Keratinocyte (primary cell): ENCODE measurements around the gene LBP. TPM values are rescaled to one million over a fixed set of nuclear protein-coding genes. Genes with fewer than 3 reads are reported as not detected.

Source experiments
- DNase-seq: peaks from one replicate; pipeline ENCODE4 v3.0.0-alpha.2; 2011; ENCODE audit warnings: low read depth, missing footprints, low spot score
- FAIRE-seq: peaks from 2 replicates; lab custom pipeline; 2011; peaks lifted over from hg19 to GRCh38; lab: Jason Lieb, UNC
- H2AFZ ChIP-seq: 2 replicates; pipeline ENCODE4 v1.6.0; 2012; ENCODE audit warnings: low read length, control low read depth, inconsistent platforms; ENCODE audit not compliant: control insufficient read depth
- H3K27ac ChIP-seq: 2 replicates; pipeline ENCODE4 v1.5.1; 2011; ENCODE audit warnings: low read length; ENCODE audit not compliant: control insufficient read depth, insufficient read depth
- H3K27me3 ChIP-seq: 3 replicates; pipeline ENCODE4 v1.6.0; 2011; ENCODE audit warnings: low read length; ENCODE audit not compliant: control insufficient read depth, insufficient read depth; ENCODE audit errors: extremely low read depth
- H3K36me3 ChIP-seq, 2 experiments: 2 replicates in 1 of 2; 3 replicates in 1 of 2; pipeline ENCODE4 v1.5.1; 2011; ENCODE audit warnings: low read length in 2 of 2, mild to moderate bottlenecking in 1 of 2; ENCODE audit not compliant: control insufficient read depth in 2 of 2, insufficient read depth in 2 of 2; ENCODE audit errors: extremely low read depth in 1 of 2
- H3K4me1 ChIP-seq: 3 replicates; pipeline ENCODE4 v1.5.1; 2011; ENCODE audit warnings: low read length; ENCODE audit not compliant: control insufficient read depth, insufficient read depth; ENCODE audit errors: extremely low read depth
- H3K4me2 ChIP-seq: 3 replicates; pipeline ENCODE4 v1.6.0; 2011; ENCODE audit warnings: low read depth, low read length; ENCODE audit not compliant: control insufficient read depth, insufficient read depth; ENCODE audit errors: extremely low read depth
- H3K4me3 ChIP-seq, 3 experiments: fragments of 200-600 bp in 1 of 3; sonication (generic) in 1 of 3; 2 replicates in 2 of 3; 3 replicates in 1 of 3; pipeline ENCODE4 v1.5.1; 2011 to 2016; ENCODE audit warnings: low read length in 3 of 3, mild to moderate bottlenecking in 3 of 3, control low read depth in 2 of 3, inconsistent platforms in 1 of 3, low read depth in 1 of 3, mixed read lengths in 1 of 3, mixed run types in 1 of 3, moderate library complexity in 1 of 3; ENCODE audit not compliant: control insufficient read depth in 2 of 3, insufficient read depth in 2 of 3; ENCODE audit errors: extremely low read depth in 1 of 3
- H3K79me2 ChIP-seq: 2 replicates; pipeline ENCODE4 v1.6.0; 2012; ENCODE audit warnings: low read length; ENCODE audit not compliant: control insufficient read depth, insufficient read depth
- H3K9ac ChIP-seq: 3 replicates; pipeline ENCODE4 v1.6.0; 2011; ENCODE audit warnings: low read length; ENCODE audit not compliant: control insufficient read depth, insufficient read depth; ENCODE audit errors: extremely low read depth
- H3K9me1 ChIP-seq: 3 replicates; pipeline ENCODE4 v1.6.0; 2011; ENCODE audit warnings: low read length; ENCODE audit not compliant: control insufficient read depth, insufficient read depth; ENCODE audit errors: extremely low read depth
- H3K9me3 ChIP-seq: 2 replicates; pipeline ENCODE4 v1.5.1; 2012; ENCODE audit warnings: low read depth, low read length; ENCODE audit not compliant: control insufficient read depth
- H4K20me1 ChIP-seq: 3 replicates; pipeline ENCODE4 v1.6.0; 2011; ENCODE audit warnings: low read length; ENCODE audit not compliant: control insufficient read depth, insufficient read depth; ENCODE audit errors: extremely low read depth
- EZH2 ChIP-seq: IDR thresholded peaks from one replicate; pipeline ENCODE4 v1.6.1; 2012; ENCODE audit warnings: inconsistent platforms, mild to moderate bottlenecking, low read length, moderate library complexity
- dilution Hi-C: fragments of 300-500 bp; cut with MboI; formaldehyde crosslinking; loops from one replicate; pipeline ENCODE4 v1.7.0; 2020; ENCODE audit warnings: low sequenced_read_pairs; ENCODE audit not compliant: extremely low pct_ligation_motif_present
- polyA plus RNA-seq, 5 experiments: library from polyadenylated mRNA; depleted of rRNA in 3 of 5; stranded (reverse) in 3 of 5; stranded (forward) in 1 of 5; unstranded in 1 of 5; fragments of >200 nt; gene quantifications; 1 replicate in 1 of 5; 2 replicates in 3 of 5; 3 replicates in 1 of 5; pipeline versions ENCODE4 v1.2.1 to v1.2.3, GENCODE V29; 2011 to 2012; ENCODE audit warnings: missing spikeins in 2 of 5, low read depth in 1 of 5, low replicate concordance in 1 of 5
- TF ChIP-seq, protein P1 (sequence below), 3 experiments: IDR thresholded peaks in 1 of 3; conservative IDR thresholded peaks in 1 of 3; optimal IDR thresholded peaks in 1 of 3; 2 replicates in 2 of 3; 3 replicates in 1 of 3; pipeline versions ENCODE3 to v1.5.1; 2011; ENCODE audit warnings: low read length in 3 of 3, mild to moderate bottlenecking in 3 of 3, moderate library complexity in 2 of 3, control low read depth in 1 of 3, inconsistent platforms in 1 of 3; ENCODE audit not compliant: insufficient read depth in 2 of 3; ENCODE audit errors: extremely low read depth in 1 of 3

The LBP gene
- polyA plus RNA-seq, 1 donor (not counting 4 experiments of a cell fraction or from before 2014, with no cell fraction given): not detected

DNA sequence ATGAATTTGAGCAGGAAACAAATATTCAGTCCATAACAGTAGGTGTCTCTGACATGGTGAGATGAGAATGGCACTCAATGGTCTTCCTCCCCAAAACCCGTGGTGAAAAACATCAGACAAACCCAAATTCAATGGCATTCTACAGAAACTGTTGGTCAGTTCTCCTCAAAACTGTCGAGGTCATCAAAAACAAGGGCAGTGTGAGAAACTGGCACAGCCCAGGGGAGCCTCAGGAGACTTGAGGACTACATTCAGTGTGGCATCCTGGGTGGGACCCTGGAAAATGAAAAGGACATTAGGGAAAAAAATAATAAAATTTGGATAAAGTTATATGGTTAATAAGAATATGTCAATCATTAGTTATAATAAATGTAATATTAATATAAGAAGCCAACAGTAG is 40.6 kb downstream of the LBP start:
- Histone ChIP-seq H2AFZ (no peak overlapping the region), H3K4me1 (no peaks in the 10 kb centered on the region), H3K4me2 (no peak overlapping the region), H3K79me2 (no peaks in the 10 kb centered on the region), H4K20me1 (no peaks in the 10 kb centered on the region), H3K27me3 (no peaks in the 10 kb centered on the region), H3K27ac (no peak overlapping the region), H3K4me3 (no peak overlapping the region), H3K9me3 (no peaks in the 10 kb centered on the region), H3K9me1 (no peaks in the 10 kb centered on the region), H3K9ac (no peak overlapping the region), H3K36me3 (no peaks in the 10 kb centered on the region)
- no peak for FAIRE-seq
- dilution Hi-C loops: no loop called here
- no peak for DNase-seq
- TF ChIP-seq, protein P1, sequence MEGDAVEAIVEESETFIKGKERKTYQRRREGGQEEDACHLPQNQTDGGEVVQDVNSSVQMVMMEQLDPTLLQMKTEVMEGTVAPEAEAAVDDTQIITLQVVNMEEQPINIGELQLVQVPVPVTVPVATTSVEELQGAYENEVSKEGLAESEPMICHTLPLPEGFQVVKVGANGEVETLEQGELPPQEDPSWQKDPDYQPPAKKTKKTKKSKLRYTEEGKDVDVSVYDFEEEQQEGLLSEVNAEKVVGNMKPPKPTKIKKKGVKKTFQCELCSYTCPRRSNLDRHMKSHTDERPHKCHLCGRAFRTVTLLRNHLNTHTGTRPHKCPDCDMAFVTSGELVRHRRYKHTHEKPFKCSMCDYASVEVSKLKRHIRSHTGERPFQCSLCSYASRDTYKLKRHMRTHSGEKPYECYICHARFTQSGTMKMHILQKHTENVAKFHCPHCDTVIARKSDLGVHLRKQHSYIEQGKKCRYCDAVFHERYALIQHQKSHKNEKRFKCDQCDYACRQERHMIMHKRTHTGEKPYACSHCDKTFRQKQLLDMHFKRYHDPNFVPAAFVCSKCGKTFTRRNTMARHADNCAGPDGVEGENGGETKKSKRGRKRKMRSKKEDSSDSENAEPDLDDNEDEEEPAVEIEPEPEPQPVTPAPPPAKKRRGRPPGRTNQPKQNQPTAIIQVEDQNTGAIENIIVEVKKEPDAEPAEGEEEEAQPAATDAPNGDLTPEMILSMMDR (optimal IDR thresholded peaks at IDR 0.05 in 1 of 3, IDR thresholded peaks at IDR 0.05 in 1 of 3, conservative IDR thresholded peaks at IDR 0.05 in 1 of 3; ENCODE audit: extremely low read depth in 1 of 3, insufficient read depth in 2 of 3, low read length in 3 of 3): no peak
- TF ChIP-seq EZH2: no peak

DNA sequence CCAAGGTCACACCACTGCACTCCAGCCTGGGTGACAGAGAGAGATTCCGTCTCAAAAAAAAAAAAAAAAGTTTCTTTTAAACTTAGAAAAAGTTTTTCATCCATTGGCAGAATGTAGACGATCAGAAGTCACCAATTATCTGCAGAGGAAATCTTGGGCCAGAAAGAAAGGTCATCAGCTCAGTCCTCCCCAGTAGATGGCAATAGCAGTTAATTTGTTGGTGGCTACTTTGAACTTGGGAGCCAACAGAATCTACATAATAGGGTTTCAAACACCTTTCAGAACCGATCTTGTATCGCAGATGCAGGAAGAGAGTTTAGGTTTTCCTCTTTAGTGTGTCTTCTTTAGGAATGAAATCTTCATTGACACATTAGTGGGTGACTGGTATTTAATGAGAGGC is 41.7 kb downstream of the LBP start:
- no peaks in the 10 kb centered on the region for H3K36me3 ChIP-seq
- no peak overlapping the region for H3K9ac ChIP-seq
- no peak overlapping the region for H3K4me2 ChIP-seq
- FAIRE-seq: no peak
- no peaks in the 10 kb centered on the region for H3K27me3 ChIP-seq
- no peak for TF ChIP-seq EZH2
- TF ChIP-seq, protein P1 (optimal IDR thresholded peaks at IDR 0.05 in 1 of 3, IDR thresholded peaks at IDR 0.05 in 1 of 3, conservative IDR thresholded peaks at IDR 0.05 in 1 of 3; ENCODE audit: extremely low read depth in 1 of 3, insufficient read depth in 2 of 3, low read length in 3 of 3): peak in 1 of 3 experiments; percentile 8
- no peaks in the 10 kb centered on the region for H4K20me1 ChIP-seq
- H3K9me1 ChIP-seq: no peaks in the 10 kb centered on the region
- H3K9me3 ChIP-seq: no peaks in the 10 kb centered on the region
- no peak overlapping the region for H2AFZ ChIP-seq
- no peaks in the 10 kb centered on the region for H3K79me2 ChIP-seq
- DNase-seq: no peak
- H3K4me1 ChIP-seq: no peaks in the 10 kb centered on the region
- no peak overlapping the region for H3K4me3 ChIP-seq
- dilution Hi-C loops: no loop called here
- no peak overlapping the region for H3K27ac ChIP-seq
